Femur (tissue), 1 donor: ENCODE measurements around the gene ST7.
"Not testable (repeated sequence)": the region's sequence is repeated elsewhere in the genome, so short reads cannot be mapped to it uniquely, and the experiment has no call there.

Experiments
- DNase-seq: peaks from one replicate; pipeline ENCODE4 v3.0.0-alpha.2; 2017

The ST7 gene

GRCh38 chr7:117010375-117011133 lies 57.3 kb downstream of the ST7 start:
- DNase-seq: no peak

DNA sequence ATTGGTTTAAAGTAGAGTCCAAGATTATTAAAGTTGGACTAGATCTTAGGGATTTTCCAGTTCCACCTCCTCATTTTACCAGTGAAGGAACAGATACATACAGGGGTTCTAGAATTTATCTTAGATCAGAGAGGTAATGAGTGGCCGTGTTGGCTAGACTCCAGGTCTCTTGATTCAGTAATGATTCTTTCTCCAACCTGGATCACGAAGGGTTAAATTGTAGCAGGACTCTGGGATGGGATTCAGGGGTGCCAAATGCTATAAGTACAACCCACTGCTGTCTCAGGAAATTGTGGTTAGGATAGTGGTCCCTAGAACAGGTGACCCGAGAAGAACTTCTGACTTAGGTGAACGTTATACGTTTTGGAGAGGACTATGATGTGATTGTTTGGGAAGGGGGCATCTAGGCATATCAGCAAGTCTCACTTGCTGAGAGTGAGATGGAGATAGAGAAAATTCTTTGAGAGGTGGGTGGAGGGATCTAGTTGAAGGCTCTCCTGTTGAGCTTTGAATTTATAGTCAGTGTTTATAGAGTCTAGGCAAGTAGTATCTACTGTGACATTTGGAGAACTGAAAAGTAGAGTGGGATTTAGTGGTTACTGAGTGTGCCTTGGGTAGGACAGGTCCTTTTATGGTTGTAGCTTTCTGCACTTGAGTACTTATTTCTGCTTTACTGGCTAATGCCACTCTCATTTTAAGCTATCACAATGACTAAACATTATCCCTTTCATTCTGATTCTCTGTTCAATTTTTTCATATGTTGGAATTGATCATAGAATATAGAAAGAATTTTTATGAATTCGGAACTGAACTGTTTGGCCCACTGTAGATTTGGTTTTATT lies 58.3 kb downstream of the ST7 start:
- DNase-seq: no peak

GRCh38 chr7:117012284-117012683 lies 59.0 kb downstream of the ST7 start:
- DNase-seq: no peak

DNA sequence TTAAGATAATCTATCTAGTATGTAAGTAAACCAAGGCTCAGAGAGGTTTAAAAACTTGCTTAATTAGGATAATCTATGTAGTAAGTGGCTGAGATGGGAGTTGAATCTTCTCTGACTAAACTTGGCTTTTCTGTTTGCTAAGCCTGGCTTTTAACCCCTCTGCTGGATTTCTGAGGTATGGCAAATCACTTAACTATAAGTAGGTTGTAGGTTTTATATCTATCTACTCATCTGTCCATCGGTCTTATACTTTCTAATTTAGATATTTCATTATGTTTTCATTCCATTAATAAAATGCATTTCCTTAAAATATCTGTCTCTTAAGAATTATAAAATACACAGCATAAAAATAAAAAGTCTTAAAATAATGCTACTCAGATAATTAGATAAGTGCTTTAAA lies 59.4 kb downstream of the ST7 start:
- no peak for DNase-seq

GRCh38 chr7:117014099-117014656 lies 60.9 kb downstream of the ST7 start:
- DNase-seq: no peak

- DNase-seq: peak; percentile 50
Measured at GRCh38 chr7:117014673-117015133, 61.4 kb downstream of the ST7 start.

GRCh38 chr7:117015258-117016184 lies 62.2 kb downstream of the ST7 start:
- DNase-seq: no peak

DNA sequence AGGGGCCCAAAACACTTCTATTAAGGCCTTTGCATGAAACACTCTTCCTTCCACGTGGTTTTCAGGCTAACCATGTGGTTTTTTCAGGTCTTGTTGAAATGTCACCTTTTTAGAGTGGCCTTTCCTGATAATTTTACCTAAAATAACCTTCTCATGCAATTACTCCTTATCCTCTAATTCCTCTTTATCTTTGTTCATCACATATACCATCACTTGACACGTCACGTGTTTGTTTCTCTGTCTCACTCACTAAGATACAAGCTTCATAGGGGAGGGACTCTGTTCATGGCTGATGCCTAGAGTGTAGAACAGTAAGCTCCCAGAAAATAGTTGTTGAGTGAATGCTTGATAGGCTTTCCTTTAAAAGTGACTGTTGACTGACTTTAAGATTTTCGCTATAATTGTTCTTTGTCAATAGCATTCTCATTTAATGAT lies 63.7 kb downstream of the ST7 start:
- no peak for DNase-seq

GRCh38 chr7:117017702-117018266 lies 64.5 kb downstream of the ST7 start:
- DNase-seq: no peak

GRCh38 chr7:117018713-117019112 lies 65.4 kb downstream of the ST7 start:
- no peak for DNase-seq

- no peak for DNase-seq
Measured at GRCh38 chr7:117019287-117019686, 66.0 kb downstream of the ST7 start.

- DNase-seq: peak; percentile 90
Measured at GRCh38 chr7:117019786-117020590, 66.7 kb downstream of the ST7 start.

GRCh38 chr7:117020591-117020973 lies 67.3 kb downstream of the ST7 start:
- DNase-seq: no peak

- DNase-seq: no peak
Measured at GRCh38 chr7:117021366-117021765, 68.1 kb downstream of the ST7 start.

- no peak for DNase-seq
Measured at GRCh38 chr7:117021986-117022385, 68.7 kb downstream of the ST7 start.

DNA sequence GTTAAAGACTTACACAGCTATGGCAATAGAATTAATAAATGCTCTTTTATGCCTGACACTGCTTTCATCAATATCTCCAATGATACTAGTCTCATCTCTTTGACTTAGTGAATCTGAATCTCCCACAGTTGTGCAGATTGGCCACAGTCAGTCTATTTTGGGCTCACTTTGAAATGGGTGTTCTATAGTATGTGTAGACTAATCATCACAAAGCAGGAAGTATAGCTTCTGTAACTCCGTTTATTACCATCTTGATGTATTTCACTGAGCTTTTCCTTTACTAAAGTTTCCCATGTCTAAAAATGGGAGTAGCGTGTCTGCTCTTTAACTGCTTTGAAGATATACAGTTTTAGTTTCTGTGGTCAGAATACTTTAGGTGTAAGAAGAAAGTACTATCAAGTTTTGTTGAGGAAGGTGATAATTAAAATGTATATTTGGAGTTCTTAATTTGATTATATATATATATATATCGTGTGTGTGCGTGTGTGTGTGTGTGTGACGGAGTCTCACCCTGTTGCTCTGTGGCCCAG lies 70.1 kb downstream of the ST7 start:
- no peak for DNase-seq

- DNase-seq: no peak
Measured at GRCh38 chr7:117024811-117025210, 71.5 kb downstream of the ST7 start.

GRCh38 chr7:117025891-117026290 lies 72.6 kb downstream of the ST7 start:
- DNase-seq: no peak

GRCh38 chr7:117030346-117030745 lies 77.0 kb downstream of the ST7 start:
- DNase-seq: not testable (repeated sequence)

DNA sequence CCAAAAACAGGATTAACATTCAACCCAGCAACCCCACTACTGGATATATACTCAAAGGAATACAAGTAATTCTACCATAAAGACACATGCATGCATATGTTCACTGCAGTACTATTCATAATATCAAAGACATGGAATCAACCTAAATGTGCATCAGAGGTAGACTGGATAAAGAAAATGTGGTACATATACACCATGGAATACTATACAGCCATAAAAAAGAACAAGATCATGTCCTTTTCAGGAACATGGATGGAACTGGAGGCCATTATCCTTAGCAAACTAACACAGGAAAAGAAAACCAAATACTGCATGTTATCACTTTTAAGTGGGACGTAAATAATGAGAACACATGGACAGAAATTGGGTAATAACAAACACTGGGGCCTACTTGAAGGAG lies 77.5 kb downstream of the ST7 start:
- not testable (repeated sequence) for DNase-seq

DNA sequence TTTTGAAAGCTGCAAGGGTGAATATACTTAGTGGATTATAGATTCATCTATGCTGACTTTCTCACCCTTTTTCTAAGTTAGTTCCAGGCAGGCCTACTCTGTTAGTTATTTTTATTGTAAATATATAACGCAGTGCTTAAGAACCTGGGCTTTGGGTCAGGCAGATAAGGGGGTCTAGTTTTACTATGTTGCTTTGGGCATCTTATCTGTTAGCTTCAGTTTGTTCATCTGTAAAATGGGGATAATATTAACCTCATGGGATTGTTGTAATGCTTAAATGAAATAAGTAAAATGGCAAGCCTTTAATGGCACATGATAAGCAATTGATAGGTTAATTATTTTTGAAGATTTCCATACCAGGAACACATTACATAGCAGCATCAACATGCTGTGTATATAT lies 79.5 kb downstream of the ST7 start:
- no peak for DNase-seq
